HG02938 (cell line): Measurements from ENCODE around the gene CD9.

Experiments used
- ATAC-seq: cut with Tn5 transposase; IDR thresholded peaks from one replicate; pipeline ENCODE4 v1.9.1; 2021; ENCODE audit warnings: mild to moderate bottlenecking, moderate library complexity; ENCODE audit not compliant: unreplicated experiment

CD9 gene

DNA sequence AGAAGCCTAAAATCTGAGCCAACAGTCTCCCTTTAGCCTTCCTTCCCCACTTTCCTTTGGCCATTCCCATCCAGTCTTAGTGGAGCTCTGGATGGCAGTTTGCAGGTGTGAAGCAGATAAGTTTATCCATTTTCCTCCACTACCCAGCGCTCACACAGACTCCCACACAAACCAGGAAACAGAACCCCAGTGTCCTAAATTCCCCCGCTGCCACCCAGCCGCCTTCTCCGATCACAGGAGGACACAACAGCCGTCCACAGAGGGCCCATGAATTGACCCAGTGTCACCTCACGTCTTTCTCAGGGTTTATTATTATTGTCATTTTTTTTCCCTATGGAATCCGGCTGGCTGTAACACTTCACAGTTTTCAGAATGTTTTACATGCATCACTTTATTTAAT is 16.4 kb downstream of the CD9 start:
- ATAC-seq = no peak

DNA sequence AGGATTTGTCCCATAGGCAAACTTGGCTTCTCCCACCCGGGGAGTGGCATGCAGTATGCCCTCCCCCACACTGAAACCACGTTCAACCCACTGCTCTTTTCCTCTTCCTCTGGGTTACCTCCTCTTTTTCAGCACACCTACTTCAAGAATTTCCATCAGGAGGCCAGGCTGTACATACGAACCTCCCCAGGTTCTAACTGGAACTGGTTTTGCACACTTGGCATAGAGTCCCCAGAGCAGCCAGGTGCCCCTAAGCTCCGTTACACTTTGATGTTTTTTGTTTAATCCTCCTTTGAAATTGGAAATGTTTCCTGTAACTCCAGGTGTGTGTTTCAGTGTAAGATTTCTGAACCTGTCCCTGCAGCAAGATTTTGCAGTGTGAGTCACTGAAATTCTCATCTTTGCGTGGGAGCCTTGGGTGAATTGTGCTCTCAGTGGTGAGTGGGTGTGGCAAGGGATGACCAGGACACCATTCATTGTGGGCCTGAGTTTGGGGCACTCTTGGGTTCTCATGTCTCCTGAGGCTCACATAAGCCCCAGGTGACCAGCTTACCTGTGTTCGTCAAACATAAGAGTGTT is 18.2 kb downstream of the CD9 start:
- no peak for ATAC-seq

DNA sequence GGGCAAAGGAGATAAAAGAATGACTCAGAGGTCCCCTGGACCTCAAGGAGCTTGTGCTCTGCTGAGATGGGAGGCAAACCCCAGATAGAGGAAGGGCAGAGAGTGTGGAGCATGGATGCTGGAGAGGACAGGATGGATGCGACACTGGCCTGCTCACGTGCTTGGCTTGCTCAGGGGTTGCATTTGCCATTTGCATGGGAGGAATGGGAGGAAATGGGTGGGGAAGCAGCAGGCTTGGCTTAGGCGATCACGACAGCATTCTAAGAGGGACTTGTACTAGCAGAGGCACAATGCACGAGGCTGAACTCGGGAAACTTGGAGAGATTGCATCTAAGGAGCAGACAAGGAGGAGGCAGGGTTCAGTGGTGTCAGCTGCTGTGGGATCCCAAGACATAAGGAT is 19.8 kb downstream of the CD9 start:
- ATAC-seq = no peak

DNA sequence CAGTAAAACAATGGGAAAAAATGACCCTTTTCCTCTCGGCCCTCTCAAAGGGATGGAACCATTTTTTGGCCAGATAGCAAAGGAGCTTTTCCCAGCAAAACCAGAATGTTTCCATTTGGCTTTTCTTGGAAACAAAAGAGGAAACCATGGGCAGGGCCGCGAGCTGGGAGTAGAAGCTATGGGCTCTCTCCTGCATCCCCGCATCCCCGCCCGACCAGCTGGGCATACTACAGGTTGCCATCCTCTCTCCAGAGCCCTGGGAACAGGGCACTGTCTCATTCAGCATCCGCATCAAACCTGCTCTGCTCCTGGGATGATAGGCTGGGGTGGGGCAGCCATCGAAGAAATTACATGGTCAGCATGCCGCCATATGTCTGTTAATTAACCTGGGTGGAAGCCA is 20.9 kb downstream of the CD9 start:
- no peak for ATAC-seq

DNA sequence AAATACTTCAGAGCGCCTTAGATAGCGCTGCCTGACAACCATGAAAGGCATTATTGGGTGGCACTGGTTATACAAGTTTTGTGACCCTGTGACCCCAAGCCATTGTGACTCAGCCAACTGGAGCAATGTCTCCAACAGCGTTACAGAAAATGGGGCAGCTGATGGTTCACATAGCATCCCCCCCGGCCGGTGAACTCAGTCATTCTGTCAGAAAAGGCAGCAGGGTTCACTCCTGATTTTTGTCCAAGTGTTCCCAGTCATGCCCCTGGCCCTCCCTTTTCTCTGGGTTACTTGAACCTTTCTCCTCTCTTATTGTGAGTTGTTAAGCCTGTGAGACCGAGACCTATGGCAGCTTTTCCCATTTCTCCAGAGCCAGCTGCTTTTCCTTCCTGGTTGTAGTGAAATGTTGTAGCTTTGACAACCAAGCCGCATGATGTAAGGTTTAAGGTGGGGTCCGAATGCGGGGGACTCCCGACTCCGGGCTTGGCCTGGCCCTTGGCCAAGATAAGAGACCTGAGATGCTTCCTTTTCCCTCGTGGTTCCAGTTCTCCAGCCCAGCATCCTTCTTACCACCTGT is 22.0 kb downstream of the CD9 start:
- no peak for ATAC-seq

DNA sequence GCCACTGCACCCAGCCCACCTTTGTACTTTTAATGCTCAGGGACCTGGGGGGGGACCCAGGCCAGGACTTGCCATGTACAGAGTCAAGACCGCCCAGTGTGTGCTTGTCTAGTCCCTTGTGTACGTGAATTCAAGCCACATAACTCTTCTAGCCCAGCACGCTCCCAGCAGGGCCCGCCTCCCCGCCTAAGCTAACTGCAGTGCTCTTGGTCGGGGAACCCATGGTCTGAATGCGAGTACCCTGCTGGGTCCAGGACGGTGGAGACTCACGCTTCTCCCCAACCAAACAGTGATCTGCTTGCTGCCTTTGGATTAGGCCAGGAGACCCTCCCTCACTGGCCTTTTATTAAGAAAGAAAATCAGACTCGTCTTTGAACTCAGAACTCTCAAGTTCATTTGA is 23.3 kb downstream of the CD9 start:
- ATAC-seq = no peak

DNA sequence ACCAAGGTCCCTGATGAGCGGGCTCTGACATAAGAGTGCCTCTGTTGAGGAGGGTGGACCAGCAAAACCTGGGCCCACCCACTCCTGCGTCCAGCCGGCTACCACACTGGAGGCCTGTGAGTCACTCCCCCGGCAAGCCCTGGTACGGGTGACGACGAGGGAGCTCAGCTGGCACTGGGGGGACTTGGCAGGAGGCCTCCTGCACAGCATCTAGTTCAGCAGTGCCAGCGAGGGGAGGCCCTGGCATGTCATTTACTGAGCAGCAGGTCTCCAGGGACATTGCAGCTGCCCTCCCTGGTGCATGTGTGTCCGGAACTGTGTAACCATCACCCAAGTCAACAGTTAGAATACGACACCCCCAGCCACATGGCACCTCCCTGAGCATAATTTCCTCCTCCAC is 24.4 kb downstream of the CD9 start:
- no peak for ATAC-seq

DNA sequence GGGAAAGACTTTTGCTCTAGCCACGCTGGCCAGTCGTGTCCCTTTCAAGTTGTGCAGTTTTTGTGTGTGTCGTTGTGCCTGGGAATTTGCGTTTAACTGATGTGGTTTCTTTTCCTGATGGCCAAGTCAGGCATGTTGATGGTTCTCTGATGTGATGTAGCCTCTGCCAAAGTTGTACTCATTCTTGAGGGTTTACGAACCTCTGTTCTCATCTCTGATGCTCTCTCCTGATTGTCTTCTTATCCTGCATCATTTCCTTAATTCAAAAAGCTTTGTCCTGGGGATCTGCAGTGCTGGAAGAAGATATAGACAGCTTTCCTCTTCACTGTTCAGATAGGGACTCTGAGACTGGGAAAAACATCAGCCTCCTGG is 25.4 kb downstream of the CD9 start:
- no peak for ATAC-seq

DNA sequence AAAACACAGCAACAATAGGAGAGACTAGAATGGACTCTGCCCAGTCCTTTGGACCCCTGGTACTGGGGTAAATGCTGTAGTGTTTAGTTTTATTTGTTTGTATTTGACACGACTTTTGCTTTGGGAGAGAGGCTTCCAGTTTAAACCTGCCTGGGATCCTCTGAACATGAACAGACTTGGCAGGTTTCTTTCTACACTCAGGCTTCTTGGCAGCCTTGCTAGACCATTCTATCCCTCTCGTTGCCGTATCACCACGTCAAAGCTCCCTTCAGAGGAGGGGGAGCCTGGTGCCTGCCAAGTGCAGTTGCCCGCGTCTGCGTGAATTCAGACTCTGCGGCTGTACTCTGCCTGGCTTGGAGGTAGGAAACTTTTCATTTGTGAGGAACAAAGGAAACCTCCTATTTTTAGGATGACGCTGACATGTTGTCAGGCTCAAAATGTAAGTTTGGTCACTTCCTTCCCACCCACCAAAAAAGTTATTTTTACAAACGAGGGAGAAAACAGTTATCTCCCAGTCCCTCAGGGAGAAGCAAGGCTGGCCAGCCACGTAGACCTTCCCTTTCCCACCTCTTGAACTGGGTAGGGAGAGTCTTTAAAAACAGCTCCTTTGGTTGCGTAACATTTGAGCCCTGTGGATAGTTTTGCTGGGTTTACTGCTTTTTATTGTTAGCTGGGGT is 25.9 kb downstream of the CD9 start:
- ATAC-seq = no peak

DNA sequence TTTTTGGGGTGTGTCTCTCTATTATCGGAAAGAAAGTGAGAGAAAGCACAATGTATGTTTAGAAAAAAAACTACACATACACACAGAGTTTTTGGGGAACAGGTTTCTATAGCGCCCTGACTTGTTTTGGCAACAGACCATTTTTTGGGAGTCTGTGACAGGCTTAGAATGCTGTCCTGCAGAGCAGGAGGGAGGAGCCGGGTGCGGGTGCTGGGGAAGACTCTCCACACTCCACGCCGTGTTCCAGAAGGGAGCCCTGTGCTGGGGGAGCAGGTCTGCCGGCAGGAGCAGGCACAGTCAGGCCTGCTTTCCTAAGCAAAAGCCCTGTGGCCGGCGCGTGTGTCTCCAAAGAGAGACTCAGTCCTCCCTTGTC is 26.5 kb downstream of the CD9 start:
- no peak for ATAC-seq

DNA sequence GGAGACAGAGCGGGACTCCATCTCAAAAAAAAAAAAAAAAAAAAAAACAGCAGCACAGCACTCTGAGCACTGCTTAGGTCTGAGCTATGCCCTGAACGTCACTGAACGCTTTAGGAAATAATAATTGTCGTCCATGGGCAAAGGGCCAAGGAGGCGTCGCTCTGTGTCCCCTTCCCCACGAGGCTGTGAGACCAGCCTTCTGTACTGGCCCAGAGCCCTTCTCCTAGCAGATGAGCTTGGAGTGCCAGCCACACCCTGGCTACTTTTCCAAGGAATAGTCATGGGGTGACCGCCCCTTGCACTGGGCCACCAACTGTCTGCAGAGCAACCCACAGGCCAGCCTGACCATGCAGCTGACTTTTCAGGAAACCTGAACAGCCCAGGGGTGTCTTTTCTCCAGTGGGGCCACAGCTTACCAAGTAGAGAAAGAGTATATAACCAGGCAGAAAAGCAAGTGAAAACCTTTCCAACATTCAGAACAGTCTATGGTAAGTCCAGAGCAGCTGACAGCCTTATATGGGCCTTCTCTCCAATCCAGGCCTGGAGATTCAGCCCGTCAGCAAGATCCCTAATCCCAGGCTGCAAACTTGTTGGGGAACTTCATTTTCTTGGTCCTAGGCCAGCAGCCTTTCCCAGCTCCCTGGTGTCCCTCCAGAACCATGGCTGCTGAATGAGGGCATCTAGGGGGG is 28.5 kb downstream of the CD9 start:
- ATAC-seq = no peak

DNA sequence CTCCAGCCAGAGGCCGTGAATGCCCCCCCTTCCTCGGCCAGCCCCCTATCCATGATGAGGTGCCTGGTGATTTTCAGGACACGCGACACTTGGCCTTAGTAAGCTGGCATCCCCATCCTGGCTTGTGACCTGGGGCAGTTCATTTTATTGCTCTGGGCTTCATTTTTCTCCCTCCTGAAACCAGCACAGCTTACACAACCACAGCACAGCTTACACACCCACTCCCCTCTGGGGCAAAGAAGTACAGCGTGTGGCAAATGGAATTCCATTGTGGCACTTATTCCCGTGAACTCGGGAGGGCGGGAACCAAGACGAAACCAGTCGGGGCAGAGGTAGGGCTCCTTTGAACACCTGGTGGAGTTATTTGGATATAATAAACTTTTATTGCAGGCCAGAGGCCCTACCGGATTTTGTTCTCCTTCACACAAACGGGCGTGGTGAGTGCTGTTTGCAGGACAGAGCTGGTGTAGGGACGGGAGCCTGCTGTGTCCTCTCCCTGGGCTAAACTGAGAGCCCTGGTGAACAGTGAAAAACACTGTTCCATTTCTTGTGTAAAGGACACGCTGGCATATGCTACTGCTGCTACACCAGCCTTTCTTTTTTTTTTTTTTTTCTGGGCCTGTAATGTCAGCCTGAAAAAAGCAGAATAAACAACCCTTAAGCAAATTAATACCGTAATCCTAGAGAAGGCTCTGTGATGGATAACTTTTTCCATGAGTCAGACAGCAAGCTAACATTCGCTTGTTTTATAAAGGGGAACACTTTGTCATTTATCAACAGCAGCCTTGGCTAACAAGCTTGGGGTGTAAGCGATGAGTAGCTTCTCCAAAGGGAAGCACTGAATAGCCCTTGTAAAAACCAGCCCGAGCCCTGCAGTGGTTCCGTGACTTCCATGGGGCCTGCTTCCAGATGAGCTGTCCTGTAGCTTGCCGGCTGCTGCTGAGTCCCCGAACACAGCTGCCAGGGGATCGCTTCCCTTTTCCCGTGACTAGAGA is 29.3 kb downstream of the CD9 start:
- no peak for ATAC-seq

DNA sequence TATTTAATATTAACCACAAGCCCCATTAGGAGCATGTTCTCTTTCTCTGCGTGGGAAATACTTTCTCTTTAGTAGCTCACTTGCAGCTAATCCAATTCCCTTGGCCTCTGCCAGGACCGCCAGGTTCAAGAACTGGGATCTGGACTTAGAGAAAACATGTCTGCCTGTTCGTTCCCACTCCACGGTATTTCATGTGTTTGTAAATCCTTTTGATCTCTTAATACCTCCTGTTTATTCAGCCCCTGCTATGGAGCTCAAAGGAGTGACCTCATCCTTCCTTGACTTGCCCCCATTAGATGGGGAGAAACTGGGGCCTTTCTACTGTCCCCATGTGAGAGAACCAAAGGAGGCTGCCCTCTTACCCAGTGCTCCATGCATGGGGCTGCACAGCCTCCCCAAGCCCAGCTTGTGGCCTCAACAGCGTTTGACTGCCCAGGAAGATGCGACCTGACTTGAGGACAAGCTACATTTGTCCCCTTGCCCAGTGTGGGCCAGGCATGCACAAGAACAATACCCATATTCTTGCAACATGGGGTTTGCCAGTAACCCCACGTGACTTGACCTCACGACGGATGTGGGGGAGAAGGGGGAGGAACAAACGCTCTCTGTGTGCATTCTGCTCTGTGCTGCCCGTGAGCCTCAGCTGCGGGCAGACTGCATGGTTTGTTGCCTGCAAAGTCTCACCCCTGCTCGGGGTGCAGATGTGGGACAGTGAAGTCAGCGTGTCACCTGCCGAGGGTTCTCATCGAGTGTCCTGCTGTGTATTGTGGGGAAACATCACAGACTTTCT is 30.3 kb downstream of the CD9 start:
- peak; percentile 65 for ATAC-seq

DNA sequence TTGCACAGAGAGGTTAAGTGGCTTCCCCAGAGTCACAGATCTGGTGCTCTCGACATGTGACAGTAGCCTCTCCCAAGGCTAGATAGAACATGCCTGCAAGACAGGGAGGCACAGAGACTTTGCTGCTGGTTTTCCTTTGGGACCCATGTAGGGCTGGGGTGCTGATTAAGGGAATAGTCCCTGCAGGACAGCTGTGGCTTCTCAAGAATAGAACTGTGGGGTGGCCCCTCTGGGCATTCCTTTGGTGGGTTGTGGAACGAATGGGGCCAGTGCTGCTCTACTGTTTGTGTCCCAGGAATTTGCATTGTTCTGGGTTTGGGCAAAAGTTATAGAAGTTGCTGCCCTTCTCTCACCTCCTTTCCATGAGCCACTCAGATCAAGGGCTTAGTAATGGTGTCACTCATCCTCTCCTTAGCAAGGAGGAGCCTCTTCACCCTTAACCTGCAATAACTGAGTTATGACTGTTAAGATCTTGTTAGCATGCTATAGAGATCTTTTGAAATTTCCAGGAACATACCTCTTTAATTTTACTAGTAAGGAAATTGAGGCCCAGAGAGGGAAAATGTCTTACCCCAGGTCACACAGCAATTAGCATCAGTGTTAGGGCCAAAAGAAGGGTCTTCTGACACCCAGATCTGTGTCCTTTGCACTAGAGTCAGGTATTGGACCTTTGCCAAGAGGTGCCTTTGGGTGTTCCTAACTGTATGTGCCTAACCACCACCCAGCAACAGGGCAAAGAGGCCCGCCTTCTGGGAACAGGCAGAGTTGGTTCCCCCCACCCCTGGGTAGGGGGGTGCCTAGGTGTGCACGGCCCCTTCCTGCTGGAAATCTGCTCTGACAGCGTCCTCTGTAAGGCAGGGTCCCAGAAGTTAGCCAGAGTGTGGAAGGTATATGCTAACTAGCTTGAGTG is 31.4 kb downstream of the CD9 start:
- no peak for ATAC-seq

DNA sequence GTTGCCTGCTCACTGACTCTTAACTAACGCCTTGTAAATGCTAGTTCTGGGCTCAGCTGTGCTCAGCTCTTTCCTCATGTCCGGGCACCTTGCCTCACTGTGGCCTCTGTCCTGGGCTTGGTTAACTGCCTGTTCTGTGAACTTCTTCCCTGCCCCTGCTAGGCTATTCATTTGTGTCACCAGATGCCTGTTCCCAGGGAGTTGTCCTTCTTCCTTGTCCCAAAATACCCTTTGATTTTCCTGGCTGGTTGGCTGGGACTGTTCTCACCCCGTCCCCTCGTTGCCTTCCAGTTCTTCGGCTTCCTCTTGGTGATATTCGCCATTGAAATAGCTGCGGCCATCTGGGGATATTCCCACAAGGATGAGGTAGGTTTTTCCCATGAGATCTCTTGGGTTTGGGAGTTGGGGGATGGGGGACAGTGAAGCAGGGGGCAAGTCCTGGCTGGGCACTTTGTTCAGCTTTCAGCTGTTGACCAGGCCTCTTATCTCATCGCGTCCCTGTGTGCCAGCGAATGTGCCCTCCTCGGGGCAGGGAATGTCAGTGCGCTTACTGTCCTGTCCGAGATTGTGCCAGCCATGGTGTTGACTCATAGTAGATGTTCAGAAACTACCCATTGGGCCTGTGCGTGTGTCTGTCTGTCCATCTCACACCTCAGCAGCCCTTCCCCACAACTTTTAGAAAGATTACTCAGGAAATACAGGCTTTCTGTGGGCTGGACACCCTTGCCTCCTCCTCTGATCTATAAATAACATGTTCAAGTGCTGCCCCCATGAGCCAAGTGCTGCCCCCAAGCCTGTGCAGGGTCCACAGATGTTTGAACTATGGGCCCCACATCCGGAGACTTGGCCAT is 33.1 kb downstream of the CD9 start:
- ATAC-seq = no peak

DNA sequence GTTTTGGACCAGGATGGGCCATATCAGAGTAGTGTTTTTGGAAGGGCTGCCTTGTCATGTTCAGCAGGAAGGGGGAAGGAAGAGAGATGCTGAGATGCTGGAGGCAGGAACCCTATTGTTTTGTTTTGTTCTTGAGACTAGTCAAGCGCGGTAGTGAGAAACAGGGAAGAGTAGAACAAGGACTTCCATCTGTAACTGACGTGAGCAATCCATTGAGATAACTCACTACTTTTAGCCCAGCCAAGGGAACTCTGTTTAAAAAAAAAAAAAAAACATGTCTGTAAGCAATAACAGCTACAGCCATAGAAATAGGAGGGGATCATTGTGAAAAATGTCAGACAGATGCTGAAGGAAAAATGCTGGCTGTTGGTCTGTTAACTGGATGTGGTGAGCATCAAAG is 34.0 kb downstream of the CD9 start:
- ATAC-seq = no peak

DNA sequence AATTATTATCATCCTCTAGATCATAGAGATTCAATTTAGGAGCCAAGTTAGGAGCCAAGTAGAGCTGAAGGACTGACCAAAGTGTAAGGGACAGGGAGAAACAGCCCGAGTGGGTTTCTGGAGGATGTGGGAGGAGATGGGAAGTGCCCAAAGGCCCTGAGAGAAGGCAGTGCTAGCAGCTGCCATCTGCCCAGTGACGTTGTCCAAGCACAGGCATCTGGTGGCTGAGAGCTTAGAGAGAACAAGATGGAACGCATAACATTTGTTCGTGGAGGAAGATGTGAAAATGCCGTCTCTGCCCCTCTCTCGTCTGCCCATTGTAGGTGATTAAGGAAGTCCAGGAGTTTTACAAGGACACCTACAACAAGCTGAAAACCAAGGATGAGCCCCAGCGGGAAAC is 34.7 kb downstream of the CD9 start:
- no peak for ATAC-seq

DNA sequence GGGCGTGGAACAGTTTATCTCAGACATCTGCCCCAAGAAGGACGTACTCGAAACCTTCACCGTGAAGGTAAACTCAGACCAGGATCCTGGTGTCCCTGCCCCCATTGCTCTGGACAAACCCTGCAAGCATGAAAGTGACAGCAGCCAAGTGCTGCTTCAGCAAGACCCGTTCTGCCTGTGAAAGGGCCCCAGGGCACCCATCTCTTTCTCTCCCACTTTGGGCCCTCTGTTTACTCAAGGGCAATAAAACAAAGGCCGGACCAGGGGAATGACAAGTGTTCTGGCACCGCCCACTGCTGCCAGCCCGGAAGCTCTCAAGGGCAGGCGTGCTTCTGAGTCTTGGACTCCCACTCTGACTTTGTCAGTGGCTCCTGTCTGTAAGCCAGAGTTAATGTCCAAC is 35.3 kb downstream of the CD9 start:
- no peak for ATAC-seq
